Hindlimb muscle (tissue), 1 donor: ENCODE results near the gene COL16A1. TPM values are rescaled to one million over a fixed set of nuclear protein-coding genes. Genes with fewer than 3 reads are reported as not detected.

Experiments
- DNase-seq: peaks from one replicate; pipeline ENCODE4 v3.0.0-alpha.2; 2013
- polyA plus RNA-seq: library from polyadenylated mRNA; unstranded; fragments of 120-200 nt; gene quantifications from one replicate; pipeline ENCODE4 v1.2.1, GENCODE V29; 2013; ENCODE audit not compliant: insufficient read length

COL16A1 gene
- polyA plus RNA-seq, 1 donor: 121 TPM

- DNase-seq: no peak
Observed at GRCh38 chr1:31645274-31645568, 58.6 kb downstream of the COL16A1 start.

DNA sequence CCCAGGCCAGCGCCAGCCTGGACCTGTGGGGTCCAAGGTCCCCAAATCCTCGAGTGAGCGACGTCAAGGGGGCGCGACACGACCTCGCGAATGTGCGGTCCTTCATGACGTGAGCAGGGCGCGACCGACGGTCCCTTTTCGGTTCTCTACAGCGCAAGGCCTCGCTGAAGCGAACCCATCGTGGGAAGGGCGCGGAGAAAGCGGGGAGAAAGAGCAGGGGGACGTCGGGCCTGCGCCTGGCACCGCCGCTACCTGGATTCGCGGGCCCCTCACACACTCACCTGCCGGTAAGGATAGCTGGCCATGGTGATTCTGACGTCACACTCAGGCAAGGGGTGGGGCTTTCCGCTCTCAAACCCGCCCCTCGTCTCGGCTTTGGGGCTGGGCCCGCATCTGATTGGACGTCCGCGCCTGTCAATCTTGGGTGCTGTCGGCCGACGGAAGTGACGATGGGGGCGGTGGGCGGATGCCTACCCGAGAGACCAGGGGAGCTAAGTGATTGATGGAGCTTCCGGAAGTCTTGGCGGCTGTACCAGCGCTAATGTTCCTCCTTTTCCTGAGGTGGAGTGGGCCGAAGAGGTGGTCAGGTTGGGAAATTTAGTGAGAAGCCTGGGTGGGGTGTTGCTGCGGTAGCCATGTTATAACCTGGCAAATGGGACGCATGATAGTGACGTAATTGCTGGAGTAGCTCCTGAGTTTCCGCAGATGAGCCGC, 59.1 kb downstream of the COL16A1 start, which contains the start of gene PEF1:
Gene PEF1, minus strand, starts transcription at position 317 of the 714 bp plus-strand sequence. Its CDS starts 12 bp downstream, at position 305.
- peak; percentile 99 for DNase-seq

DNA sequence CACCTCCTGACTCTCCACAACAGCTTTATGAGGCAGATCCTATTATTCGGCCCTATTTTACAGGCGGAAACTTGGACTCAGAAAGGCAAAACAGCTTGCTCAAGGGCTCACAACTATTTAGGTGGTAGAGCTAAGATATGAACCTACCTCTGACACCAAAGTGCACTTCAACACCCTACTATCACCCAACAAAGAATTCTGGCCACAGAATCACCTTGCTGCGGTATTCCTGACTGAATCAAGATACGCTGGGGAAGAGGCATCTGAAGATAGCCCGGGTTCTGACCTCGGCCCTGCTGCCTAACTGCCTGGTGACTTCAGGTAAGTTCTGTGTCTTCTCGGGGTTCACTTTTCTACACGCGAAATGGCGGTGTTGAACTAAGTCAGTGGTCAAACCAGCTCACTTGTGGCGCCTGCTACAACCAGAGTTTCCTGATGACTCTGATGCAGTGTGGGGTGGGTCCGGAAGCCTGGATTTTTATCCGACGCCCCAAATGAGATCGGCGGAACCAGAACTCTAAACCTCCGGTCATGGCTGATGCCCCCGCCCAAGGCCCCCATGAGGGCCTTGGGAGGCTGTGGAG, 59.7 kb downstream of the COL16A1 start:
- no peak for DNase-seq

- DNase-seq: no peak
Observed at GRCh38 chr1:31642897-31643296, 60.9 kb downstream of the COL16A1 start.

DNA sequence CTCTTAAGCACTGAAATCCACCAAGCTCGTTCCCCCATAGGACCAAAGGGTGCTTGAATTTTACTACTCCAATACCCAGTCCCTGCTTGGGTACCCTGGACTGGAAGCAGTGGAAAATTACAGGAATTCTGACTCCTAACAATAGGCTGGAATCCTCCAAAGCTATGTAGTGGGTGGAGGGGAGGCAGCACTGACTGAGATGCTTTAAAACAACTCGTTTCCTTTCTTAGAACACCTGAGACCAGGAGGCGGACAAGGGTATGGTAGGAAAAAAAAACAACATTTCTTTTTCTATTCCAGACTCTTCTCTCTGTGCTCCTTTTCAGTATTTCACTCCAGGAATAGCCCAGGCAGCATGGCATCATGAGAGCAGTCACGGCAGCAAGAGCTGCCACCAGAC, 61.5 kb downstream of the COL16A1 start:
- DNase-seq: no peak

DNA sequence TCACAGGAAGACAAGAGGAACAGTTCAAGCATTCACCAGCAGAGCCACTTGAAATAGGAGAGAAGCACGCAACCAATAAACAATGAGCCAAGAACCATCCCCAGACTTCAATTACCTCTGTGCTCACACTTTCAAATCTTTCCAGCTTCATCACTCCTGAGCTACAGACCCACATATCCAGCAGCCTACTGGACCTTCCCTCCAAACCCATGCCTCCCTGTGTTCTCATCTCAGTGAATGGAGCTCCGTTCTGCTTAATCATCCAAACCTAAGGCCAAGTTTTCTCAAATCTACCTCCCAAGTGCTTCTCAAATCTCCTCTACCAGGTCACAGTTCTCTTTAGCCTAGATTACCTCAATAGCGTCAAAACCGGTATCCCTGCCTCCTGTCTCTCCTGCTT, 62.9 kb downstream of the COL16A1 start:
- DNase-seq: no peak

DNA sequence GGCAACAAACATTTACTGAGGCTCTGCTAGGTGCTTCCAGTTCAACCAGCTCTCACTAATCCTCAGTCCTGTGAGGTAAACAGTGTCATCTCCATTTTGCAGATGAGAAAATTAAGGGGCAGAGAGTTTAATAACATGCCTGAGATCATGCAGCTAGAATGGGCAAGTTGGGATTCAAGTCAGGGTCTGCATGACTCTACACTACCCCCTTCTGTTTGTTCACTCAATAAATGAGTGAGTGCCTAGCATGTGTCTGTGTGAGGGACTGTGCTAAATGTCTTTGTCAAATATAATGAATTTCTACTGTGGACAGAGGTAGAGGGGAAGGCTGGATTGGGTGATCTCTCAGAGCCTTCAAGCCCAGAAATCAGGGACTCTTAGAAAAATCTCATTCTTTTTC, 63.6 kb downstream of the COL16A1 start:
- no peak for DNase-seq

DNA sequence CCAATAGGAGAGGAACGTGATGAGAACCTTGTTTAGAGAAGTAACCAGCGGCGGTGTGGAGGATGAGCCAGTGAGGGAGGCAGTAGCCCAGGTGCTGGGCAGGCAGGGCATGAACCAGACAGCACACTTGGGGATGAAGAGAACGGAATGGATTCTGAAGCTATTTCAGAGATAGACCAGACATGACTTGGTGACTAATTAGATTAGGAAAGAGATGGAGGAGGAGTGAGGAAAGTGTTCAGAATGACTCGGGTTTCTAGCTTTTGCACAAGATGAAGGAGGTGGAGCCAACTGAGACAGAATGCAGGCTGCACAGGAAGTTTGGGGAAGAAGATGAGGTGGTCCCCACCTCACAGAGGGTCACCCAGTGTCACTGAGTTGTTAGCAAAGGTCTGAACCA, 64.3 kb downstream of the COL16A1 start:
- no peak for DNase-seq

DNA sequence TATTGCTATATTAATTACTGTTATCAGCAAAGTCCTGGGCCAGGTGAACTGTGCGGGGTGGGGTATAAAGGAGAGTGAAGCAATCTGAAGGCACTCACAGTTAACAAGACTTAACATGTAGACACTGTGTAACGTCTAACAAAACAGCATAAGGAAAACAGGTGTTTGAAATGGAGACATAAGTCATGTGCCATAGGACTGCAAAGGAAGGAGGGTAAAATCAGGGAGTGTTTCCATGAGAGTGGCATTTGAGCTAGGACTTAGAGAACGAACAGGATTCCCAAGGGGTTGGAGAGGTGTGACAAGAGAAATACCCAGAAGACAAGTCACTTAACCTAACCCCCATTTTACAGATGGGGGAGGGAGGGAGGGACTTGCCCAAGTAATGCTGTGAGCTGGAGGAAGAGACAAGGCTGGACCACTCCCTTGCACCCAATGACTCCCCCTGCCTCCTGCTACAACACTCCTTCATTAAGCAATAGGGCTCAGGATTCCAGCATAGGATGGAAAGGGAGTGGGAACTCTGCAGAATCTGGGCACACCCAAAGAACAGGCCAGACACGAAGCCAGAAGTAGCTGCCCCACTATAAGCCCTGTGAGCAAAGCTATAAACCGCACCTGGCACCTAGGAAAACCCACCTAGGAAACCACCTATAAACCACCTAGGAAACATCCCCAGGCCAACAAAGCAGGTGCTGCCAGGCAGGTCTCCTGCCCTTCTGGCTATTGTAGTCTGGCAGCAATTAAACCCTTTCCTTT, 65.7 kb downstream of the COL16A1 start:
- DNase-seq: no peak

- DNase-seq: no peak
Observed at GRCh38 chr1:31633117-31633516, 70.7 kb downstream of the COL16A1 start.

DNA sequence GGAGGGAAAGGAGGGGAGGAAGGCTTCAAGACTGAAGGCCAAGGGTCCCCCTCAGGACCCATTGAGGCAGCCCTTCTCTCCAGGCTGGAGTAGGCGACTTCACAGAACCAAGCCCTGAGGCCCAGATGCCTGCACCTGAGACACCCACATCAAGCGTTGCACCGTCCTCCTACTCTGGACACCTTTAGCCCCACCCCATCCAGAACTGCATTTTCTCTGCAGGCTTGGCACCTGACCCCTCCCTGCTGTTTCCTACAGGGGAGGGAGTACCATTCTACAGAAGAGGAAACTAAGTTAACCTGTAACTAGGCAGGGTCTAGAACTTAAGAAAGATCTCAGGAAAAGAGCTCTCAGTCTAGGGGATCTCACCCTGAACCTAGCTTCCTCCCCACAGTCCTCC, 71.2 kb downstream of the COL16A1 start:
- DNase-seq: no peak

DNA sequence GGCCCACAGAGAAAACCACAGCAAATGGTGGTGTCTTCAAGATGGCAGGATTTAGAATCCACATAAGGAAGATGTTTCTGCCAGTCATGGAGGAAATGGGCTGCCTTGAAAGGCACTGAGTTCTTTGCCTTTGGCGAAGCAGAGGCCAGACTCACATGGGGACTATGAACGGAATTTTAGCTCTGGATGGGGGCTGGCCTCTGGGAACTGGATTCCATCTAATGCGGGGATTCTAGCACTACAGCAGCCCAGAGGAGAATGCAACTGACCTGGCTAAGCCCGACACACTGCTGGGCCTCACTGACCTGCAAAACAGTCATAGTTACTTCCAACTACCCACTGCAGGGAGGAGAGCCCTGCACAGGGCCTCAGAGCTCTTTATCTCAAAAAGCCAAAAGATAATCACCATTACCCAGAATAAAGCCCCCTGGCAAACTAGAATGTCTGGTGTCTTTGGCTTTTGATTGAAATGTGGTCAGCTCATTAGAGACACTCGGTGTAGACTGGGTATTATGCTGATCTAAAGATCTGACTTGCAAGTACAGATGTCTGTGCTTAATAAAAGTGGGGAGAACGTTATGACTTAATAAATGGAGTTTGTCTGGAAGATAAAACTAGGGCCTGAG, 74.8 kb downstream of the COL16A1 start:
- DNase-seq: no peak

- no peak for DNase-seq
Observed at GRCh38 chr1:31627930-31628559, 75.8 kb downstream of the COL16A1 start.

GRCh38 chr1:31627301-31627929, 76.4 kb downstream of the COL16A1 start:
- DNase-seq: no peak

- DNase-seq: no peak
Observed at GRCh38 chr1:31626223-31627207, 77.3 kb downstream of the COL16A1 start.

DNA sequence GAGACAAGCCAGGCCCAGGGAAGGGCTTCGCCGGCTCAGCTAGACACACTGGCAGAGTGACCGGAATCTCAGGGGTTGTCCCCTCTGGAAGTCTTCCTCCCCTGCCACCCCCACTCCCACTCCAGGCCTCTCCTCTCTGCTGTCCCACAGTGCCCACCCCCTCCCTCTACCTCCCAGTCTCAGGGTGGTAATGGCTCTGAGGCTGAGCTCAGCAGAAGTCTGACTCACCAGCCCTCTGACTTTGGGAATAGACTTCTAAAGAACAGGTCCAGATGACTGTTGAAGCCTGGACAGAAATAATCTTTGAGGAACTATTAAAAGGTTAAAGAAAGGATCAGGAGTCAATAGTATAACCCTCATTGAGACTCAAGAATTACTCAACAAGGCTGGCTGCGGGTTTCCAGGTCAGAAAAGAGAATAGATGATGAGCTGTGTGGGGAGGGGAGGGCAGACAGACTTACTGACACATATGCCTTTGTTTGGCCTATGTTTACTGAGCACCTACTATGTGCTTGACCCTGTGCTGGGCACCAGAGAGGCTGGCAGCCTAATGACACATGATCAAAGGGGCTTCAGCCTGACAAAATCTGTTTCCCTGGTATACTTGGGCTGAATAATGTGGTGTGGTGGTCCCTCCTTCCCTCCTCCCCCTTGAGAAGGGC, 78.1 kb downstream of the COL16A1 start:
- no peak for DNase-seq

DNA sequence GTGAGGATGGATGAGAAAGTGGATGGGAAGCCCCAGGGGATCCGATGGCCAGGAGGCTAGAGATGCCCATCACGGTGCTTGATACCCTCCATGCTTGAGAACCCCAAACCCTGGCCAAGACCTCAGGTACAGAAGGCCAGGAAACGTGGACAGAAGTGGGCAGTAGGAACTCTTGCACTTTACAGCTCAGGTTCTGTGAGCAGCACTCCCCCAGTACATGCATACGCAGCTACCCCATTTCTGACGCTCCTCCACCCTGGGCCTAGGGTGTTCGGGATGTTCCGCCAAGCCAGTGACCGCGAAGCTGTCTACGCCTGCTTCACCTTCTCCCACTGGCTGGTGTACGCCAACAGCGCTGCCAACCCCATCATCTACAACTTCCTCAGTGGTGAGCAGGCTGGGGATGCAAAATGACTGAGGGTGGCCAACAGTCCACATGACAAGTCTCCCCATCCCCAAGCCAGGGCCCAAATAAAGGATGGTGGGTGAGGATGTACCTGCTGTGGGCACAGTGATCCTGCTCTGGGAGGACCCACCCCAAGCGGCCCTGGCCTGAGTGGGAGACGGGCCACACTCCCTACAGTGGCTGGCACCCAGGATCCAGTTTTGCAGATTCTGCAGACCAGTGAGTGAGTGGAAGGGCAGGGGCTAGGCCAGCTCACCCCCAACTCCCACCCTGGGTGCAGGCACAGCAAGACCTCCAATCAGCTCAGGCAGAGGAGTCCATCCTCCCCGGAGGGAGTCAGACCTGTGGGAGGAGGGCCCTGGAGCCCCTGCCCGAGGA, 78.9 kb downstream of the COL16A1 start:
- DNase-seq: no peak

DNA sequence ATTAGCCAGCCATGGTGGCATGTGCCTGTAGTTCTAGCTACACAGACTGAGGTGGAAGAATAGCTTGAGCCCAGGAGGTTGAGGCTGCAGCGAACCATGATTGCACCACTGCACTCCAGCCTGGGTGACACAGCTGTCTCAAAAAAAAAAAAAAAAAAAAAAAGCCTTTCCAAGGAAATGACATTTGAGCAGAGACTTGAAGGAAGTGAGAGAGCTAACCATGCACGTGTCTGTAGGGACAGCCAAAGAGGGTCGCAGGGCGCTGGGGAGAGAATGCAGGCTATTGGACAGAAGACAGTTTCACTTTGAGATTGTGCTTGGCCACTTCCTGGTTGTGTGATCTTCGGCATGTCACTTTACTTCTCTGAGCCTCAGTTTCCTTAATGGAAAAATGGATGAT, 79.5 kb downstream of the COL16A1 start:
- DNase-seq: no peak

DNA sequence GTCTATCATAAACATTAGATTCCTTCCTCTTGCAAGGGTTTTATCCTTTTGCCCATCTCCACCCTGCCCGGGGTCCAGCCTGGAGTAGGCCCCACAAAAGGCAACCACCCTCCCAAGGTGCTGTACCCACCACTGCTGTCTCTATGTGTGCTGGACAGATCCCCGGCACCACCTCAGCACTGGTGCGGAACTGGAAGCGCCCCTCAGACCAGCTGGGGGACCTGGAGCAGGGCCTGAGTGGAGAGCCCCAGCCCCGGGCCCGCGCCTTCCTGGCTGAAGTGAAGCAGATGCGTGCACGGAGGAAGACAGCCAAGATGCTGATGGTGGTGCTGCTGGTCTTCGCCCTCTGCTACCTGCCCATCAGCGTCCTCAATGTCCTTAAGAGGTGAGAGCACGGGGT, 80.5 kb downstream of the COL16A1 start:
- DNase-seq: no peak
